Omental fat pad (tissue), 4 donors: ENCODE measurements around the gene RNF133. TPM values are rescaled to one million over a fixed set of nuclear protein-coding genes. Genes with fewer than 3 reads are reported as not detected.

ENCODE experiments used
- ATAC-seq: fragments of 150-250 bp; one replicate; pipeline ENCODE4 v1.9.1; 2016; ENCODE audit warnings: mild to moderate bottlenecking, moderate library complexity; ENCODE audit not compliant: low FRiP score
- DNase-seq: peaks from one replicate; pipeline ENCODE4 v3.0.0-alpha.2; 2019; ENCODE audit warnings: low spot score
- small RNA-seq: library from RNA; depleted of rRNA; stranded (forward); fragments of <200 nt; gene quantifications from one replicate; pipeline ENCODE3, GENCODE V24; 2016
- total RNA-seq, 4 donors: library from RNA; depleted of rRNA; stranded (reverse); fragments of >200 nt; gene quantifications; one replicate each; pipeline ENCODE4 v1.1.0, GENCODE V29; 2016
- TF ChIP-seq, protein P1 (sequence below), 3 donors: fragments of 450-650 bp; IDR thresholded peaks; one replicate each; pipeline ENCODE4 v1.5.1; 2016 to 2017; ENCODE audit warnings: antibody characterized with exemption in 3 of 3, mild to moderate bottlenecking in 3 of 3, moderate library complexity in 2 of 3

Gene RNF133
- total RNA-seq, 4 donors from 2014 or later, result 1.0 to 3.1 (median 1.6) TPM

DNA sequence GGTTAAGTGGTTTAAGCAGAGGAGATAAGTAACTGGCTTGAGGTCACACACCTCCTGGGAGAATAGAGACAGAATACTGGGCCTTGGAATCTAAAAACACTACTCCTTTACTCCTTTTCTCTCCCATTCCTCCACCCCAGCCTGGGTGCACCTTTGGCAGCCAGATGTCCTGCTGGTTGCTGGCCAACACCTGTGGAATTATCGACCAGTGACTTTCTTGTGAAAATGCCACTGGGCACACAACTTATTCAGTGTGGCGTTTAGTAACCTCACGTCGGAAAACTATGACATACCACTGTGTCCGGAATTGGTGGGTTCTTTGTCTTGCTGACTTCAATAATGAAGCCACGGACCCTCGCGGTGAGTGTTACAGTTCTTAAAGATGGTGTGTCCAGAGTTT lies 26.4 kb downstream of the RNF133 start:
- ATAC-seq (no peak), DNase-seq (no peak)
- TF ChIP-seq, protein P1, sequence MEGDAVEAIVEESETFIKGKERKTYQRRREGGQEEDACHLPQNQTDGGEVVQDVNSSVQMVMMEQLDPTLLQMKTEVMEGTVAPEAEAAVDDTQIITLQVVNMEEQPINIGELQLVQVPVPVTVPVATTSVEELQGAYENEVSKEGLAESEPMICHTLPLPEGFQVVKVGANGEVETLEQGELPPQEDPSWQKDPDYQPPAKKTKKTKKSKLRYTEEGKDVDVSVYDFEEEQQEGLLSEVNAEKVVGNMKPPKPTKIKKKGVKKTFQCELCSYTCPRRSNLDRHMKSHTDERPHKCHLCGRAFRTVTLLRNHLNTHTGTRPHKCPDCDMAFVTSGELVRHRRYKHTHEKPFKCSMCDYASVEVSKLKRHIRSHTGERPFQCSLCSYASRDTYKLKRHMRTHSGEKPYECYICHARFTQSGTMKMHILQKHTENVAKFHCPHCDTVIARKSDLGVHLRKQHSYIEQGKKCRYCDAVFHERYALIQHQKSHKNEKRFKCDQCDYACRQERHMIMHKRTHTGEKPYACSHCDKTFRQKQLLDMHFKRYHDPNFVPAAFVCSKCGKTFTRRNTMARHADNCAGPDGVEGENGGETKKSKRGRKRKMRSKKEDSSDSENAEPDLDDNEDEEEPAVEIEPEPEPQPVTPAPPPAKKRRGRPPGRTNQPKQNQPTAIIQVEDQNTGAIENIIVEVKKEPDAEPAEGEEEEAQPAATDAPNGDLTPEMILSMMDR (IDR thresholded peaks at IDR 0.05), result no peak

DNA sequence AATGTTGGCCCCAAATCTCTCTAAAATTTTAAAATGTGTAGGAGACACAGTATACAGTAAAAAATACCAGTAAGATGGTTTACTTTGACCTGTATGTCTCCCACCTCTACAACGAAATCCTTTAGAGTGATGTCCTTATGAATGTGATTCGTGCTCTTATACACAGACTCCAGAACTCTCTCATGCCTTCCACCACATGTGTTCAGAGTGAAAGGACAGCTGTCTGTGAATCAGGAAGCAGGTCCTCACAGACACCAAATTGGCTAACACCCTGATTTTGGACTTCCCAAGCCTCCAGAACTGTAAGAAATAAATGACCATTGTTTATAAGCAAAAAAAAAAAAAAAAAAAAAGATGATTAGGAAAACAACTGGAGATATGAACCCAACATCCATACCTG lies 35.2 kb downstream of the RNF133 start:
- TF ChIP-seq, protein P1 (IDR thresholded peaks at IDR 0.05), result no peak
- DNase-seq, result no peak
- no peak for ATAC-seq

- no peak for ATAC-seq
- no peak for DNase-seq
- TF ChIP-seq, protein P1 (IDR thresholded peaks at IDR 0.05), result no peak
Measured at GRCh38 chr7:122658856-122659255, 40.1 kb downstream of the RNF133 start.

DNA sequence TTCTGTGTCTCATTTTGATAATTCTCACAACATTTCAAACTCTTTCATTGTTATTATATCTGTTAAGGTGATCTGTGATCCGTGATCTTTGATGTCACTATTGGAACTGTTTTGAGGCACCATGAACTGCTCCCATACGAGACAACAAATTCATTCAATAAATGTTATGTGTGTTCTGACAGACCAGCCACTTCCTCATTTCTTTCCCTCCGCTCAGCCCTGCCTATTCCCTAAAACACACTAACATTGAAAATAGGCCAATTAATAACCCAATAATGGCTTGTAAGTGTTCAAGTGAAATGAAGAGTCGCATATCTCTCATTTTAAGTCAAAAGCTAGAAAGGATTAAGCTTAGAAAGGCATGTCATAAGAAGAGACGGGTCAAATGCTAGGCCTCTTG lies 45.2 kb downstream of the RNF133 start:
- TF ChIP-seq, protein P1 (IDR thresholded peaks at IDR 0.05), result no peak
- ATAC-seq (no peak), DNase-seq (no peak)

- DNase-seq (no peak), ATAC-seq (no peak)
- TF ChIP-seq, protein P1 (IDR thresholded peaks at IDR 0.05), result no peak
Measured at GRCh38 chr7:122652876-122653275, 46.0 kb downstream of the RNF133 start.

DNA sequence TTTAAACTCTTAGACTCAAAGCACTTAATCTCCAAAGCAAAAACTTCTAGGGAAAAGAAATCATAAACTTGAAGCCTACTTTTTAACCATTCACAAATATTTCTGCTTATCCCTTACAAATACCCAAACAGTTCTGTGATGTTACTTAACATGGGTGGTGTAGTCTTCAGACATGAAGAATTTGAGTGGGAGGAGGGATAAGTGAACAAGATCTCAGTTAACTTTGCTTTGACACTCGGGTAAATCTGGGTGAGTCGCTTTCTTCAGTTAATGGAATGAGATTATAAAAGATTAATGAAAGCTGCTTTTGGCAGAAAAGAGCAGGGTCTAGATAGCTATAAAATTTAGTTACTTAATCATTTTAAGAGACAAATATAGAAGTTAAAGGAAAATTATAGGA lies 47.5 kb downstream of the RNF133 start:
- ATAC-seq (no peak), DNase-seq (no peak)
- TF ChIP-seq, protein P1 (IDR thresholded peaks at IDR 0.05), result no peak

Small RNA genes lying within 50 kb of the gene (small RNA-seq; reads per million reads assigned to genes)
- not detected for gene AC006463.1

Other genes with a start within 250 kb of the RNF133 start
- gene RNF148, start 3.8 kb upstream of the RNF133 start, total RNA-seq, result 1 to 10 TPM; 1.4 to 3.5 (median 2.4) TPM
- 10 to 100 TPM; 15.3 to 41.9 (median 24.4) TPM for gene CADPS2, start 187.3 kb upstream of the RNF133 start, total RNA-seq